ENCODE data around the gene TBC1D16. TPM values are rescaled to one million over a fixed set of nuclear protein-coding genes. Genes with fewer than 3 reads are reported as not detected.
A peak's percentile ranks its signal among the peaks of the same experiment; 100 is the strongest.
"Not testable (repeated sequence)": the region's sequence is repeated elsewhere in the genome, so short reads cannot be mapped to it uniquely, and the experiment has no call there.

Gene TBC1D16
- total RNA-seq, 1 experiment from 2014 or later, result 20.3 TPM

GRCh38 chr17:79915850-79916430, 119.7 kb downstream of the TBC1D16 start:
- DNase-seq (ENCODE audit: low read depth), result peak; percentile 57

DNA sequence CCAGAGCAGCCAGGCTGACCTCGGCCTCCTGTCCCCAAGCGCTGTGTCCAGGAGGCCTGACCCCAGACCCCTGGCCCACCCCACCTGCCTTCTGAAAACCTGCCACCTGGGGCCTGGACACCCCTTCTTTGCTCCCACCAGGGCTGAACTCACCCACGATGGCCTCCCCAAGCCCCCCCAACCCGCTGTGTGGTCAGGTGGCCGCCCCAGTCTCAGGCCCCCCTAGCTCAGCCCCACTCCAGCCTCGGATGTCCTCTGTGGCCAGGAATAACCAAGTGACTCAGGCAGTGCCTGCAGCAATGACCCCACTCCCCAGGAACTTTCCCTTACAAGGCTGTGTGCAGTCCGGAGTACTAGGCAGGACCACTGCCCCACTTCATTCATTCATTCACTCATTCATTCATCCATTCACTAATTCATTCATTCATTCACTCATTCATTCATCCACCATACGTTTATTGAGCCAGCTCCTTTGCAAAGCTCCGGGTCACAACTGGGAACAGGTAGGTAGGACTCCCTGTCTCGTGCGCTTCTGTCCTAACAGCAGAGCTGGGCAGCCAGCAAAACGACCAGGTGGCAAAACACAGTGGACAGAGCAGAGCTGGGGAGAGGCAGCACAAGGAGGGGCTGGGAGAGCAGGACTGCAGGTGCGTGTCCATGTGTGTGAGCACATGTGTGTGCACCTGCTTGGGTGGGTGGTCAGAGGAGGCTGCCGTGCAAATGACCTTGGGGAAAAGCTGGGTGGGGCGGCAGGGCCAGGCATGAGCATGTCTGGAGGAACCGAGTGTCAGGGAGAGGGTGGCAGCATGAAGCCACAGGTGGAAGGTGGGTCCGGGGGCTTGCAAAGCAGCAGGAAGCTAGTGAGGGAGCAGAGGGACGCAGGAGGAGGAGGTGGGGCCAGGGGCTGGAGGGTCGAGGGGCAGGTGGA, 120.6 kb downstream of the TBC1D16 start:
- DNase-seq (ENCODE audit: low read depth), result no peak

- DNase-seq (ENCODE audit: low read depth), result no peak
These were observed 121.5 kb downstream of the TBC1D16 start for GRCh38 chr17:79913896-79914812.

DNA sequence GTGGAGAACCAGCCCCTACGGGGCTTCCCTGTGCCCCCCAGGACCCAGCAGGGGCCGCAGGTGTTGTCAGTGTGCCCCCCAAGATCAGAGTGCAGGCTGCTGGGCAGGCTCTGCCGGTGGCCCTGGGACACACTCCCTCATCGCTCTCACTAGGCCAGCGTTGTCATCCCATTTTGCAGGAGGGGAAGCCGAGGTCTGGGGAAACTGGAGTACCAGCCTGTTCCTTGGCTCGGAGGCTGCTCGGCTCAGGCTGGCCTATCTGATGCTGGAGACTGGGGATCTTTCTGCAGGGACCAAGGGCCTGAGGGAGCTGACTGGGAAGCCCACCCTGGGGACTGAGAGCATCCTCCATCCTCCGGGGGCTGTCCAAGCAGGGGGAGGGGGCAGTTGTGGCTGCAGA, 122.2 kb downstream of the TBC1D16 start:
- no peak for DNase-seq (ENCODE audit: low read depth)

- DNase-seq (ENCODE audit: low read depth), result no peak
These were observed 122.9 kb downstream of the TBC1D16 start for GRCh38 chr17:79912552-79913330.

DNA sequence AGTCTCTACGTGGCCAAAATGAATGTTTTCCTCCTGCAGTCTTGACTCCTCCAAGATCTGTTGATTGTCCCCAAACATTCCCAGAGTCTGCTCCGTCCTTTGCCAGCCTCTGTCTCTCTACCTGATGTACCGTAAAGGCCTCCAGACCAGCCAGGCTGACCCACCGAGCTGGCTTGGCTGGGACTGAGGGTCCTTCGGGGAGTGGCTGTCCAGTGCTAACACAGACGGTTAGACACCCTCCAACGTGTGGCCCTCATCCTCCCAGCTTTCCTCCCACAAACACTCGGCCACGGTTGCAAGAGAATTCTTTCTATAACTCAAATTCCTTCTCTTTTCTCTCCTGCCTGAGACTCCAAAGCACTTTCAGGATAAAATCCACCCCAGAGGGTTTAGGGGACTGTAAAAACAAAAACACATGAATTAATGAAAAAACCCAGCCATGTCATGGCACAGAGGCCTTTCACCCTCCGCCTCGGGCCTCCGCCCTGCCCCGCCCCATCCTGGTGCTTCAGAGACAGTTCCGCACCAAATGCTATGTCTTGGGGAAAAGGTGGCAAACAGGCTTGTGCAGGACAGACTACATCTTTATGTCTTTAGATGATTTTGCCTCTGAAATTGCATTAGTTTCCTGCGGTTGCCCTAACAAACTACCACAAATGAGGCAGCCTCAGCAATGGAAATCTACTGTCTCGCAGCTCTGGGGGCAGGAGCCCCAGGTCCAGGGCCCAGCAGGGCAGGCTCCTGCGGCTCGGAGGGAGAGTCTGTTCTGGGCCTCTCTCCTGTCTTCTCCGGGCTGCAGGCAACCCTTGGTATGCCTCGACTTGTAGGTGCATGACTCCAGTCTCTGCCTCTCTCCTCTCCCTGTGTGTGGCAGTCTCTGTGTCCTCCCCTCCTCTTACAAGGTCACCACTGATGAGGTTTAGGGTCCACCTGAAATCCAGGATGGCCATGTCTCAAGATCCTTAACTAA, 124.0 kb downstream of the TBC1D16 start:
- no peak for DNase-seq (ENCODE audit: low read depth)

GRCh38 chr17:79910985-79911361, 124.7 kb downstream of the TBC1D16 start:
- DNase-seq (ENCODE audit: low read depth), result no peak

DNA sequence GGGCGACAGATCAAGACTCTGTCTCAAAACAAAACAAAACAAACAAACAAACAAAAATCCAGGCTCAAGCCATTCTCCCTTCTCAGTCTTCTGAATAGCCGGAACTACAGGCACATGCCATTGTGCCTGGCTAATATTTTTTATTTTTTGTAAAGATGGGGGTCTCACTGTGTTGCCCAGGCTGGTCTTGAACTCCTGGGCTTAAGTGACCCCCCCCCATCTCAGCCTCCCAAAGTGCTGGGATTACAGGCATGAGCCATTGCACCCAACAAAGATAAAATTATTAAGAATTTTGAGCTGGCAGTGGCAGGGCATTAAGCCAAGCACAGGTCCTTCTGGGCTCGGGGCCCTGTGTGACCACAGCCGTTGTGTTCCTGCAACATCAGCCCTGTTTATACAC, 126.6 kb downstream of the TBC1D16 start:
- DNase-seq (ENCODE audit: low read depth), result no peak

- peak; percentile 31 for DNase-seq (ENCODE audit: low read depth)
These were observed 127.8 kb downstream of the TBC1D16 start for GRCh38 chr17:79907850-79908249.

DNA sequence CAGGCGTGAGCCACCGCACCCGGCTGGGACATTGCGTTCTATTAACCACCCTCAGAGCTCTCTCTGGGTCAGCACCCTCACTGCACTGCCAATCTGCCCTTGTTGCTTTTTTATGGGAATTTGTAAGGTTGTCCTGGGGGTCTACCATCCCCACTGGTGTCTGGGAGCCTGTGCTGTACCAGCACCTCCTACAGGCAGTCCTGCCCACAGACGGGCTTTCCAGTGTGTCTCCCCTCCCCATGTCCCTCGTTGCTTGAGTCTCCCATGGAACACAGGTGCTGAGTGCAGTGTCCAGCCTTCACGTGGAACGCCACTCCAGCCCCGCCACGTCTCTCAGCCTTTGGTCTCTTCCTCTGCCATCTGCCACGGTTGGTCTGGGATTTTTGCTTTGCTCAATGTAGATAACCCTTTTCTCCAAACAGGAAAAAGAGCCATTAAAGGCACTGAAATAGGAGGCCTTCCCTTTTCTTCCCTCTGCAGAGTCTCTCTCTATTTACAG, 128.4 kb downstream of the TBC1D16 start:
- DNase-seq (ENCODE audit: low read depth), result no peak

DNA sequence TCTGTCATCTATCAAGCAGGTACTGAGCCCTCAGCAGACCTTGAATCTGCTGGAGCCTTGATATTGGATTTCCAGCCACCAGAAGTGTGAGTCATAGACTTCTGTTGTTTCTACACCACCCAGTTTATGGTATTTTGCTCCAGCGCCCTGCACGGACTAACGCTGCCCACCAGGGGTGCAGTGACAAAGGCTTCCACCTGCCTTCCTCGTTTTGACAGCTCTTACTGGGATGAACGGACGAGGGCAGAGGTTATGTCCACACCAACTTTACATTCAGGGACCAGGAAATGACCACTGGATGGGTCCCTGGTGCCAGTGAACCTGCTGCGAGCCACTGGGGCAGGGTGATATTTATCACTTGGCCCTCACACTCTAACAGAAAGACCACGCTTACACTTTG, 129.8 kb downstream of the TBC1D16 start:
- peak; percentile 42 for DNase-seq (ENCODE audit: low read depth)

DNA sequence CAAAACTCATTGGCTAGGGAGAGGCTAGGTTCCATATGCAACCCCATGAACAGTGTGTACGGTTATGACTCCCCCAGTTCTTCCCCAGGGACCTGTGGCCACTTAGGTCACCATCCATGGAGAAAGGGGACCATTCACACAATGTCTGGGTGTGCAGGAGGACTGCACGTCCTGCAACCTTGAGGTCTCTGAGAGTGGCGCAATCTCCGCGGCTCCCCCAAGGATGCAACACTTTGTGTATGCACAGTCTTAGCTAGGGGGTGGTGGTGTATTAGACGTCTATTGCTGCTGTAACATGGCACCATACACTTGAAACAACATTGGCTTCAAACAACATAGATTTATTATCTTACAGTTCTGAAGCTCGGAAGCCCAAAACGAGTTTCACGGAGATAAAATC, 130.8 kb downstream of the TBC1D16 start:
- no peak for DNase-seq (ENCODE audit: low read depth)

- DNase-seq (ENCODE audit: low read depth), result no peak
These were observed 133.4 kb downstream of the TBC1D16 start for GRCh38 chr17:79902146-79902791.

GRCh38 chr17:79901131-79901530, 134.5 kb downstream of the TBC1D16 start:
- no peak for DNase-seq (ENCODE audit: low read depth)

GRCh38 chr17:79899584-79899983, 136.1 kb downstream of the TBC1D16 start:
- DNase-seq (ENCODE audit: low read depth), result no peak

DNA sequence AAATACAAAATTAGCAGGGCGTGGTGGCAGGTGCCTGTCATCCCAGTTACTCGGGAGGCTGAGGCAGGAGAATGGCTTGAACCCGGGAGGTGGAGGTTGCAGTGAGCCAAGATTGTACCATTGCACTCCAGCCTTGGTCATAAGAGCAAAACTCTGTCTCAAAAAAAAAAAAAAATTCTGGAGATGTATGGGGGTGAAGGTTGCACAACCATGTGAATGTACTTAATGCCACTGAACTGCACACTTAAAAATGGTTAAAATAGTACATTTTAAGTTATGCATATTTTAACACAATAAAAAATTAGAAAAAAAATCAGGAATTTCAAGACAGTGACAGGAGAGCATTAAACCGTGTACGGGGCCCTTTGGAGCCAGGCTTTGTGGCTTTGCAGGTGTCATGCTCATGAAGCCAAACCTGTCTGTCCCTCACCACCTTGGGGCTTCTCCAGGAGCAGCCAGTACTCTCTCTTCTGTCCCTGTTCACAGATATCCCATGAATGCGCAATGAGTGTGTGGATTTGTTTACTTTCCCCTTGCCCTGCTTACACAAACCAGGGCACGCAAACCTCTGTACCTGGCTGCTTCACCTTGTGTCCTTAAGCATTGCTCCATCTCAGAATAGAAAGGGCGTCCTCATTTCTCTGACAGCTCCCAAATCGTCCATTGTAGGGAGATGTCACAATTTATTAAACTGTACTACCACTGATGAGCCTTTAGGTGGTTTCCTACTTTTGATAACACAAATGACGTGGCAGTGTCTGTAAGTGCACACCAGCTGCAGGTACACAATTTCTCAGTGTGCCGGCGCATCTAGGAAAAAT, 138.2 kb downstream of the TBC1D16 start:
- no peak for DNase-seq (ENCODE audit: low read depth)

- DNase-seq (ENCODE audit: low read depth), result not testable (repeated sequence)
These were observed 142.2 kb downstream of the TBC1D16 start for GRCh38 chr17:79893457-79893856.

DNA sequence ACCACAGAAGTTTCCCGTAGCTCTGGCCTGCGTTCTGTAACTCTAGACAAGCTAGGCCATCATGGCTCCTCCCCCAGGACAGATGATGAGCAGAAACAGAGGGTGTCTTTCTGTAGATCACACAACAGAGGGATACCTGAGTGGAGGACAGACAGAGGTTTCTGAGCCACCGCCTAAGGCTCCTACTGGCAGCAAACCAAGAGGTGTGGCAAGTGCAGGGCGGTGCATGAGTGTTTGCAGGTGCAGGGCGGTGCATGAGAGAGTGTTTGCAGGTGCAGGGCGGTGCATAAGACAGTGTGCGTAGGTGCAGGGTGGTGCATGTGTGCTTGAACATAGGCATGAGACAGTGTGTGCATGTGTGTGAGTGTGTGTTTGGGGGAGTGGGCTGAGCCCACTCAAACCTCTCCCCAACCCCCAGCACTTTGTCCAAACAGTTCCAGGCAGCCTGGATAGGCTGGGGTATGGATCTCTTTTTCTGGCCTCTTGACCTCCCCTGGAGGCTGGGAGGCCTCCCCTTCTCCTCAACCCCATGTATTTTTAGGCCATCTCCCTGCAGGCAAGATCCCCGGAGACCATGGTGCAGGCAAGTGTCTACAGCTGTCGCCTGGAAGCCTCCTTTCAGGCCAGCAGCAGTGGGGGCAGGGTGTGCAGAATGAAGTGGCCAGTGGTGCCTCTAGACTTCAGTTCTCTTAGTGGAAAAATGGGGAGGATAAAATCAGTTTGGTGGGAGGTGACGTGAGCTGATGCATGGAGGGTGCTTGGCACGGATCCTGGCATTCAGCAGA, 143.0 kb downstream of the TBC1D16 start:
- no peak for DNase-seq (ENCODE audit: low read depth)

Data from Daoy (cell line).